Activated naive CD4-positive, alpha-beta T cell treated with anti-CD3 and anti-CD28 coated beads for 36 hours (primary cell): ENCODE measurements around the gene EPS15. TPM values are rescaled to one million over a fixed set of nuclear protein-coding genes. Genes with fewer than 3 reads are reported as not detected.
"Not testable (repeated sequence)": the region's sequence is repeated elsewhere in the genome, so short reads cannot be mapped to it uniquely, and the experiment has no call there.

Experiments used
- CTCF ChIA-PET: fragments of 350-600 bp; sonication (Branson Sonifier 250); formaldehyde crosslinking; loops from one replicate; lab custom pipeline; 2021; ENCODE audit warnings: antibody characterized with exemption; lab: Charles Lee
- DNase-seq: peaks from one replicate; pipeline ENCODE4 v3.0.0-alpha.2; 2020
- H3K27ac Mint-ChIP-seq: one replicate; pipeline ENCODE4 v1.8.0; 2021; ENCODE audit warnings: mild to moderate bottlenecking, mixed read lengths
- H3K27me3 Mint-ChIP-seq: one replicate; pipeline ENCODE4 v1.8.0; 2021; ENCODE audit warnings: low read depth, mixed read lengths
- H3K36me3 Mint-ChIP-seq: one replicate; pipeline ENCODE4 v1.8.0; 2021; ENCODE audit warnings: low read depth, mixed read lengths
- H3K4me1 Mint-ChIP-seq: one replicate; pipeline ENCODE4 v1.8.0; 2021; ENCODE audit warnings: low read depth, mixed read lengths
- H3K4me3 Mint-ChIP-seq: one replicate; pipeline ENCODE4 v1.8.0; 2021; ENCODE audit warnings: mild to moderate bottlenecking, moderate library complexity, mixed read lengths
- H3K9me3 Mint-ChIP-seq: one replicate; pipeline ENCODE4 v1.8.0; 2021; ENCODE audit warnings: mixed read lengths
- intact Hi-C: fragments of 100-400 bp; cut with micrococcal nuclease; formaldehyde crosslinking; loops from one replicate; pipeline ENCODE4 v1.15.1; 2023
- total RNA-seq, 2 experiments: library from RNA; stranded (reverse); gene quantifications; one replicate each; pipeline ENCODE4 v1.2.3, GENCODE V29; 2021

The EPS15 gene
- total RNA-seq, 2 experiments from 2014 or later, result 56.0 to 57.0 TPM

DNA sequence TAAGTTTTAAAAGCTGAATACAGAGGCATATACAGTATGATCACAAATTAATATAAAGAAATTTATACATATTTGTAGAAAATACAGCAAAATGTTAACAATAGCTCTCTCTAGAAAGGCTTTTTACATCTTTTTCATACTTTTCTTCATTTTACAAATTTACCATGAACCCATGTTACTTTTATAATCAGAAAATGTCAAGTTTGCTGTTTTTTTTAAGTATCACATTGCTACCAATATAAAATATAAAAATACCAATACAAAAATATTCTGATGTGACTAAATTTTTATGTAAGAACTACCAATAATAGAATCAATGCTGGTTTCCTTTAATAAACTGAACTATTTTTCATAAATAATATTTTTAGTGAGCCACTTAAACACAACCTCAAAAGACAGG is 104.3 kb downstream of the EPS15 start:
- Mint-ChIP-seq H3K36me3 (peaks cover 19% of the 10 kb centered on the region), H3K4me1 (no peaks in the 10 kb centered on the region), H3K27me3 (no peaks in the 10 kb centered on the region), H3K27ac (no peak overlapping the region), H3K4me3 (no peak overlapping the region), H3K9me3 (peaks cover 2% of the 10 kb centered on the region)
- DNase-seq, result no peak
- CTCF ChIA-PET, result no interaction called here
- intact Hi-C loops, result no loop called here

GRCh38 chr1:51411820-51412219 is 107.2 kb downstream of the EPS15 start:
- H3K27me3 Mint-ChIP-seq, H3K4me1 Mint-ChIP-seq, H3K9me3 Mint-ChIP-seq, DNase-seq, H3K27ac Mint-ChIP-seq, H3K4me3 Mint-ChIP-seq, intact Hi-C loops, CTCF ChIA-PET: not testable (repeated sequence)
- H3K36me3 Mint-ChIP-seq, result peaks cover 24% of the 10 kb centered on the region

DNA sequence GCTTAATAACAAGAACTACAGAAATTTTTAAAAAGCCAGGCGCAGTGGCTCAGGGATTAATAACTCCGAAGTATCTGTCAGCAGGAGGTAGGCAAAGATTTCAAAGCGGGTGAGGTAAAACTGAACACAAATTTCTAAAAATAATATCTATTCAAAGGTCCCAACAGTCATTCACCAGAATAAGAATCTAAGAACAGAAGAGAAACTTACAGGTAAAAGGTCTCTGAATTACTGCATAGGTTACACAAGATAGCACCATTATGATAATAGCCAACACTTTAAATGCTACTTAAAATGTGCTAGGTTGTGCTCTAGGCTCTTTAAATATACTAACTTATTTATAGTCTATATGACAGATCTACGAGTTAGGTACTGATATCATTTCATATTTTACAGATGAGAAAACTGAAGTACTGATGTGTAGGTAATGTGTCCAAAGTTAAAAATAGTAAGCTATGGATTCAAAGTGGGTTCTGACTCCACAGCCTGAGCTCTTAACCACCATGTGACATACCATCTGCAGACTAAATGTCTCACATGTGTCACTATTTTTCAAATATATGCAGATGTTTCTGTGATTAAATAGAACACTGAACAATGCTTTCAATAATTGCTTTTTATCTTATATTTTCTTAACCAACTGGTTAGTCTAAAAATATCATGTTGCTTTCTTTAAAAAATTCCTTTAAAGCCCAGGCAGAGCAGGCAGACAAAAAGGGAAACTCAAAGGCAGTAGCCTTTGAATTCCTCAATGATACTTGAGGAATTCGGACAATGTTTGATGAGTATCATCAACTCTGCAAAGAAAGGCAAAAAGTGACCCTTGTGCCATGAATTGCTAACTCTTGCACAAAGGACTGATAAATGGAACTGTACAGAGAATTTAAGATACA is 108.3 kb downstream of the EPS15 start:
- intact Hi-C loops, result no loop called here
- Mint-ChIP-seq H3K4me1 (no peaks in the 10 kb centered on the region), H3K36me3 (peaks cover 25% of the 10 kb centered on the region), H3K27ac (no peak overlapping the region), H3K9me3 (peaks cover 2% of the 10 kb centered on the region), H3K27me3 (no peaks in the 10 kb centered on the region), H3K4me3 (no peak overlapping the region)
- CTCF ChIA-PET, result no interaction called here
- no peak for DNase-seq

DNA sequence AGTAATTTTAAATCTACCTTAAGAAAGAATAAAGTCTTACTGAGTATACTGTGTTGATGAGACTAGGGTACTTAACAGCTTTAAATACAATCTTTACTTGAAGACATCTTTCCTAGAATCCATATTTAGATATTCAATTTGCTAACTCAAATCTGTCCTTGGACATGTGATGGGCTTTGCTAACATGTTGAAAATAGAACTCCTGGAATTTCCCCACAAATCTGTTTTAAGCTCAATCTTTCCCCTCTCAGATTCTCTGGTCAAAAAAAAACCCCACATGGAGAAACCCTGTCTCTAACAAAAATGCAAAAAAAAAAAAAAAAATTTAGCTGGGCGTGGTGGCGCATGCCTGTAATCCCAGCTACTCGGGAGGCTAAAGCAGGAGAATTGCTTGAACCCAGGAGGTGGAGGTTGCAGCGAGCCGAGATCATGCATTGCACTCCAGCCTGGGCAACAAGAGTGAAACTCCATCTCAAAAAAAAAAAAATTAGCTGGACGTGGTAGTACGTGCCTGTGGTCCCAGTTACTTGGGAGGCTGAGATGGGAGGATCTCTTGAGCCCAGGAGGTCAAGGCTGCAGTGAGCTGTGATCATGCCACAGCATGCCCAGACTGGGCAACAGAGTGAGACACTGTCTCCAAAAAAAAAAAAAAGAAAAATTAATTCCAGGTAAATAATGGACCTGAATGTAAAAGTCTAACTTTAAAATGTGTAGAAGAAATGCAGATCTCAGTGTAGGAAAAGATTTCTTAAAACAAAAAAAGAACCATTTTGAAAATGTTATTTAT is 109.1 kb downstream of the EPS15 start:
- H3K4me1 Mint-ChIP-seq, CTCF ChIA-PET, H3K27ac Mint-ChIP-seq, DNase-seq, intact Hi-C loops, H3K27me3 Mint-ChIP-seq, H3K9me3 Mint-ChIP-seq, H3K4me3 Mint-ChIP-seq: not testable (repeated sequence)
- H3K36me3 Mint-ChIP-seq, result peaks cover 29% of the 10 kb centered on the region

- no peaks in the 10 kb centered on the region for H3K27me3 Mint-ChIP-seq
Measured at GRCh38 chr1:51392241-51392640, 126.8 kb downstream of the EPS15 start.

DNA sequence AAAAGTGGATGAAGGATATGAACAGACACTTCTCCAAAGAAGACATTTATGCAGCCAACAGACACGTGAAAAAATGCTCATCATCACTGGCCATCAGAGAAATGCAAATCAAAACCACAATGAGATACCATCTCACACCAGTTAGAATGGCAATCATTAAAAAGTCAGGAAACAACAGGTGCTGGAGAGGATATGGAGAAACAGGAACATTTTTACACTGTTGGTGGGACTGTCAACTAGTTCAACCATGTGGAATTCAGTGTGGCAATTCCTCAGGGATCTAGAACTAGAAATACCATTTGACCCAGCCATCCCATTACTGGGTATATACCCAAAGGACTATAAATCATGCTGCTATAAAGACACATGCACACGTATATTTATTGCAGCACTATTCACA is 128.4 kb downstream of the EPS15 start:
- intact Hi-C loops, result not testable (repeated sequence)

More at GRCh38 chr1:51392241-51392640, 126.8 kb downstream of the EPS15 start:
- Mint-ChIP-seq H3K36me3 (peaks cover 41% of the 10 kb centered on the region), H3K9me3 (peaks cover 5% of the 10 kb centered on the region), H3K27ac (no peak overlapping the region), H3K4me3 (no peak overlapping the region), H3K4me1 (no peaks in the 10 kb centered on the region)
- intact Hi-C loops, result no loop called here
- no peak for DNase-seq
- CTCF ChIA-PET, result no interaction called here

DNA sequence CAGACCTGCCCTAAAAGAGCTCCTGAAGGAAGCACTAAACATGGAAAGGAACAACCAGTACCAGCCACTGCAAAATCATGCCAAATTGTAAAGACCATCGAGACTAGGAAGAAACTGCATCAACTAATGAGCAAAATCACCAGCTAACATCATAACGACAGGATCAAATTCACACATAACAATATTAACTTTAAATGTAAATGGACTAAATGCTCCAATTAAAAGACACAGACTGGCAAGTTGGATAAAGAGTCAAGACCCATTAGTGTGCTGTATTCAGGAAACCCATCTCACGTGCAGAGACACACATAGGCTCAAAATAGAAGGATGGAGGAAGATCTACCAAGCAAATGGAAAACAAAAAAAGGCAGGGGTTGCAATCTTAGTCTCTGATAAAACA is 131.8 kb downstream of the EPS15 start:
- H3K27ac Mint-ChIP-seq, CTCF ChIA-PET: not testable (repeated sequence)
- peaks cover 12% of the 10 kb centered on the region for H3K9me3 Mint-ChIP-seq

More for the DNA sequence above, 128.4 kb downstream of the EPS15 start:
- H3K27ac Mint-ChIP-seq, DNase-seq, H3K4me1 Mint-ChIP-seq, H3K4me3 Mint-ChIP-seq, CTCF ChIA-PET, H3K27me3 Mint-ChIP-seq, H3K9me3 Mint-ChIP-seq: not testable (repeated sequence)
- H3K36me3 Mint-ChIP-seq, result peaks cover 45% of the 10 kb centered on the region

DNA sequence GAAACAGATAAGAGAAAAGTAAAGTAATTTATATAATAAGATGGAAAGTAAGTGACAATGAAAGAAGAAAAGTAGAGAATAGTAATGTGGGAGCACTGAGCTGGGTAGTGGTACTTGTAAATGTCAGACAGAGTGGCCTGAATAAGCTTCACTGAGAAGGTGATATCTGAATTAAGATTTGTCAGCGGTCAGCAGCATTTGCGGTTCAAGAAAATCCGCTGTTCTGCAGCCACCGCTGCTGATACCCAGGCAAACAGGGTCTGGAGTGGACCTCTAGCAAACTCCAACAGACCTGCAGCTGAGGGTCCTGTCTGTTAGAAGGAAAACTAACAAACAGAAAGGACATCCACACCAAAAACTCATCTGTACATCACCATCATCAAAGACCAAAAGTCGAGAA is 132.8 kb downstream of the EPS15 start:
- H3K27me3 Mint-ChIP-seq, H3K27ac Mint-ChIP-seq, H3K4me1 Mint-ChIP-seq, intact Hi-C loops, CTCF ChIA-PET, DNase-seq, H3K9me3 Mint-ChIP-seq, H3K4me3 Mint-ChIP-seq: not testable (repeated sequence)
- peaks cover 50% of the 10 kb centered on the region for H3K36me3 Mint-ChIP-seq

More for the DNA sequence above, 131.8 kb downstream of the EPS15 start:
- H3K4me1 Mint-ChIP-seq, H3K4me3 Mint-ChIP-seq, H3K27me3 Mint-ChIP-seq, intact Hi-C loops, DNase-seq: not testable (repeated sequence)
- H3K36me3 Mint-ChIP-seq, result peaks cover 52% of the 10 kb centered on the region

GRCh38 chr1:51385776-51386175 is 133.3 kb downstream of the EPS15 start:
- DNase-seq, result no peak
- Mint-ChIP-seq H3K9me3 (peaks cover 9% of the 10 kb centered on the region), H3K36me3 (peaks cover 53% of the 10 kb centered on the region), H3K4me1 (no peaks in the 10 kb centered on the region), H3K27me3 (no peaks in the 10 kb centered on the region), H3K27ac (no peak overlapping the region), H3K4me3 (no peak overlapping the region)
- CTCF ChIA-PET, result no interaction called here
- intact Hi-C loops, result no loop called here

GRCh38 chr1:51381964-51382363 is 137.1 kb downstream of the EPS15 start:
- Mint-ChIP-seq H3K27me3 (no peaks in the 10 kb centered on the region), H3K9me3 (peaks cover 7% of the 10 kb centered on the region), H3K27ac (no peak overlapping the region), H3K4me3 (no peak overlapping the region), H3K36me3 (peaks cover 64% of the 10 kb centered on the region), H3K4me1 (no peaks in the 10 kb centered on the region)
- CTCF ChIA-PET, result interaction anchor here (0.6 kb wide), 1 partner anchor 64 kb away, joined by 4 read pairs; no protein-coding TSS in a partner anchor
- intact Hi-C loops, result no loop called here
- no peak for DNase-seq

GRCh38 chr1:51380936-51381335 is 138.1 kb downstream of the EPS15 start:
- Mint-ChIP-seq H3K4me1 (no peaks in the 10 kb centered on the region), H3K9me3 (peaks cover 6% of the 10 kb centered on the region), H3K27ac (no peak overlapping the region), H3K4me3 (no peak overlapping the region), H3K27me3 (no peaks in the 10 kb centered on the region), H3K36me3 (peaks cover 58% of the 10 kb centered on the region)
- DNase-seq, result no peak
- CTCF ChIA-PET, result no interaction called here
- intact Hi-C loops, result no loop called here

- peaks cover 5% of the 10 kb centered on the region for H3K9me3 Mint-ChIP-seq
- DNase-seq, result no peak
- peaks cover 46% of the 10 kb centered on the region for H3K36me3 Mint-ChIP-seq
- H3K4me1 Mint-ChIP-seq, result no peaks in the 10 kb centered on the region
- intact Hi-C loops, result no loop called here
- H3K27ac Mint-ChIP-seq, result no peak overlapping the region
- CTCF ChIA-PET, result interaction anchor here (0.6 kb wide), 1 partner anchor 27 kb away, joined by 3 read pairs; no protein-coding TSS in a partner anchor
- no peak overlapping the region for H3K4me3 Mint-ChIP-seq
- no peaks in the 10 kb centered on the region for H3K27me3 Mint-ChIP-seq
Measured at GRCh38 chr1:51378871-51379270, 140.2 kb downstream of the EPS15 start.
